ENCODE results near the gene CYB5R3.

Gene CYB5R3

DNA sequence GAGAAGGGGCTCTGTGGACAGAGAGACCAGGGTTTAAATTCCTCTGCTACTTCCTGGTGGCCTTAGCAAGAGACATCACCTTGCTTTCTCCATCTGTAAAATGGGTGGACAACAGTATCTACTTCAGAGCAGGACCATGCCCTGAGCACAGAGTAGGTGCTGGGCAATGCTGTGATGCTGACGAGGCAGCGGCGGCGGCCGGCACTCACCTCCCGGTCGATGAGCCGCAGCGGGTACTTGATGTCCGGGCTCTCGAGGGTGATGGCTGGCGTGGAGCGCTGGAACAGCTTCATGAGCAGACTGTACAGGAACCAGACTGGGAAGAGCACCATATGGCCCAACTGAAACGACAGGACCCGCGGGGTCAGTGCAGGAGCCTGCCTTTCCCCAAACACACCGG is 12.7 kb downstream of the CYB5R3 start:
- no peak for DNase-seq (ENCODE audit: low read depth)
- H3K4me3 ChIP-seq (ENCODE audit: low read depth, low read length) = no peak overlapping the region
- TF ChIP-seq, protein P1, sequence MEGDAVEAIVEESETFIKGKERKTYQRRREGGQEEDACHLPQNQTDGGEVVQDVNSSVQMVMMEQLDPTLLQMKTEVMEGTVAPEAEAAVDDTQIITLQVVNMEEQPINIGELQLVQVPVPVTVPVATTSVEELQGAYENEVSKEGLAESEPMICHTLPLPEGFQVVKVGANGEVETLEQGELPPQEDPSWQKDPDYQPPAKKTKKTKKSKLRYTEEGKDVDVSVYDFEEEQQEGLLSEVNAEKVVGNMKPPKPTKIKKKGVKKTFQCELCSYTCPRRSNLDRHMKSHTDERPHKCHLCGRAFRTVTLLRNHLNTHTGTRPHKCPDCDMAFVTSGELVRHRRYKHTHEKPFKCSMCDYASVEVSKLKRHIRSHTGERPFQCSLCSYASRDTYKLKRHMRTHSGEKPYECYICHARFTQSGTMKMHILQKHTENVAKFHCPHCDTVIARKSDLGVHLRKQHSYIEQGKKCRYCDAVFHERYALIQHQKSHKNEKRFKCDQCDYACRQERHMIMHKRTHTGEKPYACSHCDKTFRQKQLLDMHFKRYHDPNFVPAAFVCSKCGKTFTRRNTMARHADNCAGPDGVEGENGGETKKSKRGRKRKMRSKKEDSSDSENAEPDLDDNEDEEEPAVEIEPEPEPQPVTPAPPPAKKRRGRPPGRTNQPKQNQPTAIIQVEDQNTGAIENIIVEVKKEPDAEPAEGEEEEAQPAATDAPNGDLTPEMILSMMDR (IDR thresholded peaks at IDR 0.05; ENCODE audit: low read depth, low read length, missing control alignments) = no peak

DNA sequence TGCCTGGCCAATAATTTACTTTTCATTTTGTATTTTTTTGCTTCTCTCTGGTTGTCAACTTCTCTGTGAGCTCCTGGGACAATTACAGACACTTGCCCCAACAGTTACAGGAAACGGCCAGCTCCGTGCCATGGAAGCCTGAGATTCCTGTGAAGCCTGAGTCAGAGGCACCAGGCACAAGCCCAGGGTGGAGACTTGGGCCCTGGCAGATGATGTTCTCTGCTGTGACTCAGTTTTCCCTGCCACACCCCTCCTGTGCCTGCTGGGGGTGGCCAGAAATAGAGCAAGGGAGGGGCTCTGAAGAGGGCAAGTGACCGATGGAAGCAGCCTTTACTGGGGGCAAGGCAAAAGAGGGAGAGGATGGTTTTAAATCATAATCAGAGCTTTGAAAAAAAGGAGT is 13.7 kb downstream of the CYB5R3 start:
- DNase-seq (ENCODE audit: low read depth) = no peak
- H3K4me3 ChIP-seq (ENCODE audit: low read depth, low read length) = no peak overlapping the region
- TF ChIP-seq, protein P1 (IDR thresholded peaks at IDR 0.05; ENCODE audit: low read depth, low read length, missing control alignments) = no peak

DNA sequence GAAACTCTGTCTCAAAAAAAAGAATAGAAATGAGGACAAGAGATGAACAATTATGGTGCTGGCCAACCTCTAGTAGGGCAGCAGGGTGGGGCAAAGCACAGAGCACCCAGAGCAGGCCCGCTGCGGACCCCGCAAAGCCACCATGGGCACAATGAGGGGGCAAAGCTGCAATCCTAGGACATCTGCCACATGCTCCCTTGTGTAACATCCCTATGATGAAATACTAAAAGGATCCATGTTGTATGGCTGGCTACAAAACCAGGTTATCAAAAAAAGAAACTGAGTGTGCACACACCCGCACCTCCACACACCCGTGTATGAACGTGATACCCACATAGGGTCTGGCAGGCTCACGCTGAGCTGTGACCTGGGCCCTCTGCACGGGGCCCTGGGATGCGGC is 16.2 kb downstream of the CYB5R3 start:
- no peak overlapping the region for H3K4me3 ChIP-seq (ENCODE audit: low read depth, low read length)
- no peak for DNase-seq (ENCODE audit: low read depth)
- TF ChIP-seq, protein P1 (IDR thresholded peaks at IDR 0.05; ENCODE audit: low read depth, low read length, missing control alignments) = no peak

DNA sequence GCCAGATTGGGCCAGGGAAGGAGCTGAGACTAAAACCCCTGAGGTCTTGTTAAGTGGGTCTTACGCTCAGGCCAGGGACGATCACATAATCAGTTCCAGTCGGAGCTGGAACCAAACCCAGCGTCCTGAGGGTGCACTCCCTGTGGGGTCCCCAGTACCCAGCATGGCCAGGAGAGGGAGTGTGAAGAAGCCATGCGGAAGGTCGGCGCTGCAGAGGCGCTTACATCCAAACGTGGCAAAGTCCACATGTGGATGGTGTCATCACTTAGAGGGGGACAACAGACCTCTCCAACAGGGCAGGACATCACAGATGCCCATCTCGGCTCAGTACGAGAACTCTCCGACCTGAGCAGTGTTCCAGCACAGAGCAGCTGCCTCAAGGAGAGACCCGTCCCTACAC is 17.1 kb downstream of the CYB5R3 start:
- no peak overlapping the region for H3K4me3 ChIP-seq (ENCODE audit: low read depth, low read length)
- no peak for DNase-seq (ENCODE audit: low read depth)
- TF ChIP-seq, protein P1 (IDR thresholded peaks at IDR 0.05; ENCODE audit: low read depth, low read length, missing control alignments) = peak; percentile 45

DNA sequence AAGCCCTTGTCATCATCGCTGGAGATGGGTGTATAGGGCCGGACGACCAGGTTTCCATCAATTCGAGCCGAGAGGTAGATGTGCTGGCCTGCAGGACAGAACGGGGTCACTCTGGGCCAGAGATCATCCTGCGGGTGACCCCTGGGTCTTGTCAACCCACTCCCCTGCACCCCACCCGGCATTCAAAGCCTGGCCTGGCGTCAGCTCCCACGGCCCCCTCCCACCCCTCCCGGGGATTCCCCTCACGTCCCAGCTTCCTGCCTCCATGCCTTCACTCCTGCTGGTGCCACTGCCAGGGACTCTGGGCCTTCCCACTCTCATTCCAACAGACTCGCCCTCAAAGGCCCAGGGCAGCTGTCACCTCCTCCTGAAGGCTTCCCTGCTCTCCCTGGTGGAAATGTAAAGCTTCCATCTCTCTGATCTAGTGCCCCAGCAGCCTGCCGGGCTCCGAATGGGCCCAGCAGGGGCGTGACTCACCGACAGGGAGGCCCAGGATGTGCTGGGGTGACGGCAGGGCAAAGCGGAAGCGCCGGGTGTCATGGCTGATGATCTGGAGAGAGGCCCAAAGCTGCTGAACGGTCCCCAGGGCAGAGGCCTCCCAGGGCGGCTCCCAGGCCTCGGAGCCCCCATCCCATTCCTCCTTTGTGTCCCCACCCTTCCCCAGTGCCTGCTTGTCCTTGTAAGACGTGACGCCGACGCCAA is 18.1 kb downstream of the CYB5R3 start:
- DNase-seq (ENCODE audit: low read depth) = no peak
- TF ChIP-seq, protein P1 (IDR thresholded peaks at IDR 0.05; ENCODE audit: low read depth, low read length, missing control alignments) = no peak
- no peak overlapping the region for H3K4me3 ChIP-seq (ENCODE audit: low read depth, low read length)

DNA sequence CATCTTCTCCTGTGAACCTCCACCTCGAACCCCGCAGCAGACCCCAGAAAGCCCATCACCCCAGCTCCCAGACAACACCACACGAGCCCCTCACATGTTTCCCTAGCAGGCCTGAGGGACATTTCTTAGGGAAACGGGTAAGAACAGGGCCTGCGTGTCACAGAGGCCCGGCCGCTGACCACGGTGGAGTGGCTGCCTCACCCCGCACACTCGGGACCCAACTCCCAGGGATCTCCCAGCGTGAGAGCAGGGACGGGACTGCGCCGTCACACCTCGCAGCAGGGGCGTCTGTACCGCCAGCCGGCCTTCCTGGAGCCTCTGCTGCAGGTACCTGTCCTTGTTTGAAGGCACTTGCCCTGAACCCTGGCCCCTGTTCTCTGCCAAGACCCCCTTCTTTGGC is 19.0 kb downstream of the CYB5R3 start:
- H3K4me3 ChIP-seq (ENCODE audit: low read depth, low read length) = no peak overlapping the region
- no peak for DNase-seq (ENCODE audit: low read depth)
- TF ChIP-seq, protein P1 (IDR thresholded peaks at IDR 0.05; ENCODE audit: low read depth, low read length, missing control alignments) = no peak

DNA sequence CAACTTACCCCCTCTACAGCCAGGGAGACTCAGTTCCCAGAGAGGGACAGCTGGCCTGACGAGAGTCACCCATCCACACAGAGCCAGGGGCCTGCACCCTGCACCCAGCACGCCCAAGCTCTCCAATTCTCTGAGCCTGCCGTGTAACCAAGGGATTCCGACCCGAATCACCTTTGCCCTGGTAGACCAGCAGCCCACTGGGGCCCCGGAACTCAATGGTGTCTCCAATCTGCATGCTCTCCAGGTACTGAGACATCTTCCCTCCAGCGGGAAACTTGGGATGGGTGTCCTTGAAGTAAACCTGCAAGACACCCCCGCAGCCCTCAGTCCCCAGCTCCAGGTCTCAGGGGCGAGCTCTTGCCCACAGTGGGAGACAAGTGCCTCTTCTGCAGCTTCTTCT is 21.2 kb downstream of the CYB5R3 start:
- no peak for DNase-seq (ENCODE audit: low read depth)
- TF ChIP-seq, protein P1 (IDR thresholded peaks at IDR 0.05; ENCODE audit: low read depth, low read length, missing control alignments) = no peak

More for the DNA sequence above, 21.2 kb downstream of the CYB5R3 start:
- no peak overlapping the region for H3K4me3 ChIP-seq (ENCODE audit: low read depth, low read length)
